Lung microvascular endothelial cell (primary cell): ENCODE data around the gene RHBDF1. TPM values are rescaled to one million over a fixed set of nuclear protein-coding genes. Genes with fewer than 3 reads are reported as not detected.
A peak's percentile ranks its signal among the peaks of the same experiment; 100 is the strongest.

Experiments used
- DNase-seq, 2 donors: peaks; one replicate each; pipeline versions ENCODE4 v3.0.0 to v3.0.0-alpha.2; 2010; ENCODE audit warnings: low read depth in 2 of 2
- total RNA-seq: library from RNA; depleted of rRNA; stranded (reverse); fragments of >200 nt; gene quantifications from 2 replicates; pipeline ENCODE4 v1.2.1, GENCODE V29; 2014

Gene RHBDF1
- total RNA-seq, 1 donor from 2014 or later = 24.8 TPM

DNA sequence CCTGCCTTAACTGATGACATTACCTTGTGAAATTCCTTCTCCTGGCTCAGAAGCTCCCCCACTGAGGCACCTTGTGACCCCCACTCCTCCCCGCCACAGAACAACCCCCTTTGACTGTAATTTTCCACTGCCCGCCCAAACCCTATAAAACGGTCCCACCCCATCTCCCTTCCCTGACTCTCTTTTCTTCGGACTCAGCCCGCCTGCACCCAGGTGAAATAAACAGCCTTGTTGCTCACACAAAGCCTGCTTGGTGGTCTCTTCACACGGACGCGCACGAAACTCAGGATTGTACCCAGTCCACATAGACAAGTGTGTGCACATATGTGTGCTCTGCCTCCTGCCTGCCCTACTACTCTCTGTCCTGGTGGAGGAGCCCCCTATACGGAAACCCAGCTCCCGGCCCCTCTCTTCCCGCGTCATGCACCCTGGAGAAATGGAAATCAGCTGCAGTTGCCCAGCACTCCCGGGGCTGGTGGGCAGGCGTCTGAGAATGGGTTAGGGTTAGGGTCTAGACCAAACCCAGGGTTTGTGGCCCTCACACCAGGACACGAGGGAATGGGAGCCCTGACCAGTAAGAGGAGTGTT, 2.4 kb upstream of the RHBDF1 start:
- no peak for DNase-seq

- no peak for DNase-seq
Measured at GRCh38 chr16:74051-74746, 1.8 kb upstream of the RHBDF1 start.

- DNase-seq = peak; percentile 35 to 63
Measured at GRCh38 chr16:71540-72401, 660 bp downstream of the RHBDF1 start.

- no peak for DNase-seq
Measured at GRCh38 chr16:71210-71539, 1.3 kb downstream of the RHBDF1 start.

DNA sequence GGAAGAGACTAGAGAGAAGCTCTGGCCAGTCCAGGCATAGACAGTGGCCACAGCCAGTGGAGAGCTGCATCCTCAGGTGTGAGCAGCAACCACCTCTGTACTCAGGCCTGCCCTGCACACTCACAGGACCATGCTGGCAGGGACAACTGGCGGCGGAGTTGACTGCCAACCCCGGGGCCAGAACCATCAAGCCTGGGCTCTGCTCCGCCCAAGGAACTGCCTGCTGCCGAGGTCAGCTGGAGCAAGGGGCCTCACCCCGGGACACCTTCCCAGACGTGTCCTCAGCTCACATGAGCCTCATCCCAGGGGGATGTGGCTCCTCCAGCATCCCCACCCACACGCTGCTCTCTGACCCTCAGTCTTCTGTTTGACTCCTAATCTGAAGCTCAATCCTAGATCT, 3.2 kb downstream of the RHBDF1 start:
- DNase-seq = no peak

GRCh38 chr16:67884-68789, 4.3 kb downstream of the RHBDF1 start:
- DNase-seq = no peak

DNA sequence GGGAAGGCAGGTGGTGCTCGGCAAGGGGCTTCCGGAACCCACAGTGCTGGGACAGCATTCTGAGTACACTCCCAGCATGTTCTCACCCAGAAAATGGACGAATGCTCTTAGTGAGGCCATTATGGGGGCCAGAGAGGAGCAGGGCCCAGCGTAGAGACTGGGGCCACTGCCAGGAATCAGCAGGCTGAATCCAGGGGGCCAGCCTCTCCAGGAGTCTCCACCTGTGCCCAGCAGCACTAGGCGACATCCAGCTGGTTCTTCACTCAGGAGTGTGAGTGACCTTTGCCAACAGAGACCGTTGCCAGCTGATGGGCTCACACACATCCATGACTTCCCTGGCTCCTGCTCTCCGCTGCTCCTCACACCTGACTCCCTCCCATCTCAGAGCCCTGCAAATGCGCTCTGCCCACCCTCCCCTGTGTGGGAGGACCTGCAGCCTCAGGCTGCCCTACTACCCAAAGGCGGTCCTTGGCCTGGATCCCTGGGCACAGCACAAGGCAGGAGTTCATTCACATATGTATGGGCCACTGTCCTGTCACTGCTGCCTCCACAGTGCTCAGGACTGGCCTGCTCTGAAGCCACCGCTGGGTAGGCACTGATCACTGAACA, 5.1 kb downstream of the RHBDF1 start:
- DNase-seq = no peak

DNA sequence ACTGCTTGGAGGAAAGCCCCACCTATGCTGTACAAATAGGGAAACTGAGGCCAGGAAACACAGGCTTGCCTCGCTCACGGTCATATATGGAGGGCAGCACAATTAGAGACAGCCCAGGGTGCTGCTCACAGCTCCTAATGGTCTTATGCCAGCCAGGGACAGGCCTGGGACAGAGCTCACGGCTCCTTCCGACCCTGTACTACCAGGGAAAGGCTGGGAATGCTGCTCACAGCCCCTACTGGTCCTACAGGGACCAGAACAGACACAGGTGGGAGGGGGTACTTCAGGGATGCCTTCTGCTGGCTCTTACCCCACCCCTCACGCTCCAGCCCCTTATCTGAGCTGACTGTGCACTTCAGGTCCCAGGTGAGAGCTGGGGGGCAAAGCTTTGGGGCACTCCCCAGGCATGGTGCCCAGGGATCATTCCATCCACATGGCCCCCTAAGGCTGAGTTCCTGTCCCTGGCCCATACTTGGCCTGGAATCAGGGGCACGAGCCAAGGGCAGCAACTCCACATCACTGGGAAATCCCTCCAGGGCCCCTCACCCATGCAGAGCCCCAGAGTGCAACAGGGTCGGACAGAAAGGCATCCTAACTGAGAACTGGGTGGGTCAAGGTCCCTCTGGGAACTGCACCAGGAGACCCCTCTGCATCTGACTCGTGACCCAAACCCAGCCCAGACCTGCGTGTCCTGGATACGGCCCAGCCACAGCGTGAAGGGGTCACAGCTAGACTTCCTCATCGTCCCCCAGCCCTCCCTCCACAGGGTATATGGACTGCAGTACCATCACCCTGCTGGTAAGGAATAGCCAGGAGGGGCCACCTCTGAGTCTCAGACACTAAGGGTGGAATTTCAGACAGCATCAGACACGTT, 5.9 kb downstream of the RHBDF1 start:
- DNase-seq = no peak

GRCh38 chr16:65745-66144, 6.7 kb downstream of the RHBDF1 start:
- peak; percentile 75 to 86 for DNase-seq

DNA sequence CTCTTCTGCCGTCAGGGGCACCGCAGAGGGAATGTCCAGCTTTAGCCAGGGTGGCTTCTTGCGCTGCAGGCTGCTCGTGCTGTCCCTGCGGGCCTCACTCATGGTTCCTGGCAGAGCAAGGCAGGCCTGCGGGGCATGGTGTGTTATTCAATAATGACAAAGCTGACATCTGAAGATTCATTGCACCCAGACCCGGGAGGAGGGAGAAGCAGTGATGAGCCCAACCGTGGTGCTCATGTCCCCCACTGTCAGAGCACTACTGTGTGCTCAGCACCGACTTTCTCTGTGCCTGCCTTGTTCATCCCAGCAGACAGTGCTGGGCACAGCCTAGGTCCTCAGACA, 7.5 kb downstream of the RHBDF1 start:
- DNase-seq = no peak

- DNase-seq = no peak
Measured at GRCh38 chr16:63998-64913, 8.2 kb downstream of the RHBDF1 start.

- no peak for DNase-seq
Measured at GRCh38 chr16:63466-63865, 9.0 kb downstream of the RHBDF1 start.

DNA sequence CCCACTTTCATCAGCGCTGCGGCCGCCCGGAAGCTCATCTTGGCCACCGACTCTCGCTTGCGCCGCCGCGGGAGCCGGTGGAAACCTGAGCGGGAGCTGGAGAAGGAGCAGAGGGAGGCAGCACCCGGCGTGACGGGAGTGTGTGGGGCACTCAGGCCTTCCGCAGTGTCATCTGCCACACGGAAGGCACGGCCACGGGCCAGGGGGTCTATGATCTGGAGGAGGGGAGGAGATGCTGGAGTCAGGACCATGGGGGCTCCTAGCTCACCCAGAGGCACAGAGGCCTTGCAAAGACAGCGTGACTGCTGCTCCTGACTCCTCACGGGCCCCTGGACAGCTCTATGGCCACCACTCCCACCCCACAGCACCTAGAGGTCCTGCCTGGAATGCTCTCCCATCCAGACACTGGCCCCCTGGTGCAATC, 9.5 kb downstream of the RHBDF1 start:
- DNase-seq = no peak

DNA sequence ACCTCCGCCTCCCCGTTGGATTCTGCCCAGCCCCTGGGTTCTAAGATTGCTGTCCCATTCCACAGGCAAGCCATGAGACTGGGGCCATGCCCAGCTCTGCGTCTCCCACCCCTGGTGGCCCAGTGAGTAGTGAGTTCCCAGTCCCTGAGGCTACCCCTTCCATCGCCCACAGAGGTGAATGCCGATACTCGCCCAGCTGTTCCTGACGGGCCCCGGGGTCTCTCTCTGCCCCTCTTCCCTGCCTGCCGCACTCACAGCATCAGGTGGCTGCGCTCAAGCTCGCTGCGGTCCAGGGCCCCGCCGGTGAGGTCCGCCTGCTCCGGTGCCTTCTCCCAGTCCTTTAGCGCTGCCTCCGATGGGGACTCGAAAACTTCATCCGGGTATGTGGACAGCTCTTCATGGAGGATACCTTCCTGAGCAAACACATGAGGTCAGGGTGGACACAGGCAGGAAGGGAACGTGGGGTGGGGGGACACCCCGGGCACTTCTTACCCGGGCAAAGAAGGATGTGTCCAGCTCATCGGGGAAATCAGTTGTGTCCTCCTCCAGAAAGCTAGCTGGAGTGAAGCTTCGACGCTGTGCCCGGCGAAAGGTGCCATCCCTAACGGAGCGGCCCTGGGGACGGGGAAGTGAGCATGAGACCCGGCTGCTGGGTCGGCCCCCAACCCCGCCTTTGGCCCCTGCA, 10.0 kb downstream of the RHBDF1 start:
- no peak for DNase-seq

- DNase-seq = no peak
Measured at GRCh38 chr16:61879-62281, 10.6 kb downstream of the RHBDF1 start.

GRCh38 chr16:60929-61878, 11.2 kb downstream of the RHBDF1 start:
- no peak for DNase-seq

DNA sequence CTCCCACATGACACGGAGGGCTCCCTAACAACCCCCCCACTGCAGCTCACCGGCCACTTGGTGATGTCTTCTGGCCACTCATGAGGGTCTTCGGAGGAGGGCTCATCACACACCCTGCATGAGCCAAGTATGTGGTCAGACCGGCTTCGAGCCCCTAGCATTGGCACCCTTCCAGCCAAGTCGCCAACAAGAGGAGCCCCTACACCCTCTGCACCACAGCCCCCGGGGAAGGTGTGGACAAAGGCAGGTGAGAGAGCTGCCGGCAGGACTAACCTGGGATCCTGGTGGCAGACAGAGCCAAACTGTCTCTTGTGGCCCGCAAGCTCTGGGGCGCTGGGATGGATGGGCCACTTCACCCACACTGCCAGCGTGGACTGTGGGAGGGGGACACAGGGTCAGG, 12.3 kb downstream of the RHBDF1 start:
- DNase-seq = no peak
